Mucosa of rectum (tissue), 2 donors: Measurements from ENCODE around the gene FXYD7.

Experiments
- H3K27ac ChIP-seq, 2 donors: one replicate each; pipeline ENCODE4 v1.7.0; 2013; ENCODE audit warnings: inconsistent platforms in 2 of 2, low read depth in 2 of 2, low read length in 2 of 2
- H3K27me3 ChIP-seq, 2 donors: one replicate each; pipeline ENCODE4 v1.7.0; 2013; ENCODE audit warnings: low read length in 2 of 2; ENCODE audit not compliant: control insufficient read depth in 2 of 2, insufficient read depth in 2 of 2
- H3K36me3 ChIP-seq, 2 donors: one replicate each; pipeline ENCODE4 v1.7.0; 2013; ENCODE audit warnings: low read length in 2 of 2; ENCODE audit not compliant: control insufficient read depth in 2 of 2, insufficient read depth in 2 of 2
- H3K4me1 ChIP-seq, 2 donors: one replicate each; pipeline ENCODE4 v1.7.0; 2013; ENCODE audit warnings: low read length in 2 of 2, mild to moderate bottlenecking in 1 of 2; ENCODE audit not compliant: control insufficient read depth in 2 of 2, insufficient read depth in 2 of 2
- H3K4me3 ChIP-seq, 2 donors: one replicate each; pipeline ENCODE4 v1.7.0; 2013; ENCODE audit warnings: low read length in 2 of 2
- H3K9ac ChIP-seq, 2 donors: one replicate each; pipeline ENCODE4 v1.7.0; 2013; ENCODE audit warnings: low read length in 2 of 2, low read depth in 1 of 2, mild to moderate bottlenecking in 1 of 2
- H3K9me3 ChIP-seq, 2 donors: one replicate each; pipeline ENCODE4 v1.7.0; 2013; ENCODE audit warnings: low read length in 2 of 2; ENCODE audit not compliant: control insufficient read depth in 2 of 2
- donor health status: healthy.
- donor health status: Normal muscosa, but diverticular disease.

The FXYD7 gene

GRCh38 chr19:35199481-35199880 lies 56.4 kb downstream of the FXYD7 start:
- H3K9me3 ChIP-seq, result no peaks in the 10 kb centered on the region
- no peak overlapping the region for H3K4me3 ChIP-seq
- no peaks in the 10 kb centered on the region for H3K36me3 ChIP-seq
- no peak overlapping the region for H3K9ac ChIP-seq
- H3K27me3 ChIP-seq, result no peaks in the 10 kb centered on the region
- no peak overlapping the region for H3K27ac ChIP-seq
- H3K4me1 ChIP-seq, result no peaks in the 10 kb centered on the region

DNA sequence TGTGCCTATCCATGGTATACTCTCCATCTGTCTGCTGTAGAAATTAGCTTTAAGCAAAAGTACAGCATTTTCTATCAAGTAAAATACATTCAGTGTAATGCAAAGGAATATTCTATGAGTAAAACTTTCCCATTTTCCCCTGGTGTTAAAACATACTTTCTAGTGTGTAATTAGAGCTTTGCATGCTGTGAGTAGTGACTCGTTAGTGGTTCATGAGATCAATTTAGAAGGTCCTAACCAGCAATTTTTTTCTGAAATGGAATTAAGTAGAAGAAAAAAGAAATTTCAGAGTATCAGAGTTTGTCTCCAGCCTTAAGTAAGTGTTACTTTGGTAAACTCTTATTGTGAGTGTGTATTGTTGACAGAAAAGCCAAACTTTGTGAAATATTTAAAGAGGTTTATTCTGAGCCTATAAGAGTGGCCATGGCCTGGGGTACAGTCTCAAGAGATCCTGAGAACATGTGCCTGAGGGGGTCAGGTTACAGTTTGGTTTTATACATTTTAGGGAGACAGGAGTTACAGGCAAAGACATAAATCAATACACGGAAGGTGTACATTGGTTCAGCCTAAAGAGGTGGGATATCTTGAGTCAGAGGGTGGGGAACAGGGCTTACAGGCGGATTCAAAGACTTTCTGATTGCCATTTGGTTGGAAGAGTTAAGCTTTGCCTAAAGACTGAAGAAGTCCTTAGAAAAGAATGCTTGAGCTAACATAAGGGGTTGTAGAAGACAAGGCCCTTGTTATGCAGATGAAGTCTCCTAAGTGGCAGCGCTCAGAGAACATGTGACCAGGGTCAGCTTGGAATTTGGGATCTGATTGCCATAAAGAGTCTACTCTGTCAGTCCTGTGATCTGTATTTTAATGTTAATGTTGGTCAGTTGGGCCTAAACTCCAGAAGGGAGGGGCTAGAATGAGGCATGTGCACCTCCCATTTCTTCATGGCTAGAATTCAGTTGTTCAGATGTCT lies 60.0 kb downstream of the FXYD7 start:
- H3K27me3 ChIP-seq, result no peaks in the 10 kb centered on the region
- no peak overlapping the region for H3K9ac ChIP-seq
- H3K4me3 ChIP-seq, result no peak overlapping the region
- H3K4me1 ChIP-seq, result peaks cover 0 to 7% of the 10 kb centered on the region in 2 donors
- H3K27ac ChIP-seq, result no peak overlapping the region
- H3K36me3 ChIP-seq, result no peaks in the 10 kb centered on the region
- no peaks in the 10 kb centered on the region for H3K9me3 ChIP-seq
